Activated CD4-positive, alpha-beta T cell treated with anti-CD3 and anti-CD28 coated beads, Interleukin-2, amount 10 ng/mL, durations not matched to agents 24 days and 14 days (primary cell): ENCODE data around the gene LRRC49. TPM values are rescaled to one million over a fixed set of nuclear protein-coding genes. Genes with fewer than 3 reads are reported as not detected.

Experiments
- DNase-seq: peaks from one replicate; pipeline ENCODE4 v3.0.0; 2022
- H3K27ac Mint-ChIP-seq: one replicate; pipeline ENCODE4 v1.8.0; 2022; ENCODE audit warnings: mild to moderate bottlenecking, mixed read lengths
- H3K27me3 Mint-ChIP-seq: one replicate; pipeline ENCODE4 v1.8.0; 2022; ENCODE audit warnings: mixed read lengths
- H3K36me3 Mint-ChIP-seq: one replicate; pipeline ENCODE4 v1.8.0; 2022; ENCODE audit warnings: low read depth, mild to moderate bottlenecking, mixed read lengths
- H3K4me1 Mint-ChIP-seq: one replicate; pipeline ENCODE4 v1.8.0; 2021; ENCODE audit warnings: mixed read lengths
- H3K4me3 Mint-ChIP-seq: one replicate; pipeline ENCODE4 v1.8.0; 2022; ENCODE audit warnings: mild to moderate bottlenecking, moderate library complexity, mixed read lengths
- H3K9me3 Mint-ChIP-seq: one replicate; pipeline ENCODE4 v1.8.0; 2021; ENCODE audit warnings: mixed read lengths
- intact Hi-C: fragments of 100-400 bp; cut with micrococcal nuclease; formaldehyde crosslinking; loops from one replicate; pipeline ENCODE4 v1.15.1; 2023
- total RNA-seq: library from RNA; stranded (reverse); gene quantifications from 2 replicates; pipeline ENCODE4 v1.2.3, GENCODE V29; 2022

LRRC49 gene
- total RNA-seq, 1 donor from 2014 or later, result not detected

DNA sequence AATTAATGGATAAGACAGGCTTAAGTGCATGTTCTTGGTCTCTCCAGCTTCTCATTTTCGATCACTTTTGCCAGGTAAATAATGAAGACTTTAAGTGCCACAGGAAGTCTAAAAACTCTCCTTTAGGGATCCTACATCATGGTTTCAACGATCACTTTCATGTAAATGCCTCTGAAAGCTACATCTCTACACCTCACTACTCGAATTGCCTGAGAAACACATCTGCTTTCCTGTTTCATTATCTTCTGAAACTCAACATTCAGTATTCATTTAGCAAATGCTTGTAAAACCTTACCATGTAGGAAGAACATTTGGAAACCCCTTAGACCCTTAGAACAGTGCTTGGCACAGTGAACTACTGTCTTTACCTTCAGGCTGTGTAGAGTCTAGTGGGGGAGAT is 16.6 kb upstream of the LRRC49 start:
- DNase-seq, result peak; percentile 26
- intact Hi-C loops, result no loop called here
- peaks cover 3% of the 10 kb centered on the region for H3K9me3 Mint-ChIP-seq

DNA sequence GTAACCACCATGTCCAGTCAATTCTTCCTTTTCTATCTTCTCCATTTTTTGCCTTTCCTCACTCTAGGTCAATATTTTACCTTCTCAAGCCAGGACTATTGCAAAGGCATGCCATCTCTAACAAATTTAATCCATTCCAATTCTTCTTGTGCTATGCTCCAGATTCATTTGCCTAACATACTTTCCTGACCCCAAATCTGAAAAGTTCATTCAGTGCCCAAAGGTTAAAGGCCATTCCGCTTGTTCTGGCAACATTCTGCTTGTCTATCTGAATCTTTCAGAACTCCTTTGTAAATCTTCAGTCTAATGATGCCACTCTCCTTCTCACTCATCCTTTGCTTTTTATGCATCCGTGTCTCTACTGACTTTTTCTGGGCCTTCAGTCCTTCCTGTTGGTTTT is 15.9 kb upstream of the LRRC49 start:
- no peaks in the 10 kb centered on the region for H3K36me3 Mint-ChIP-seq
- peaks cover 3% of the 10 kb centered on the region for H3K9me3 Mint-ChIP-seq
- H3K27me3 Mint-ChIP-seq, result peaks cover 40% of the 10 kb centered on the region
- DNase-seq, result no peak
- H3K4me1 Mint-ChIP-seq, result no peaks in the 10 kb centered on the region
- no peak overlapping the region for H3K27ac Mint-ChIP-seq
- intact Hi-C loops, result no loop called here
- no peak overlapping the region for H3K4me3 Mint-ChIP-seq

More for the DNA sequence above, 16.6 kb upstream of the LRRC49 start:
- Mint-ChIP-seq H3K36me3 (no peaks in the 10 kb centered on the region), H3K27ac (no peak overlapping the region), H3K4me3 (no peak overlapping the region), H3K27me3 (peaks cover 40% of the 10 kb centered on the region), H3K4me1 (no peaks in the 10 kb centered on the region)

DNA sequence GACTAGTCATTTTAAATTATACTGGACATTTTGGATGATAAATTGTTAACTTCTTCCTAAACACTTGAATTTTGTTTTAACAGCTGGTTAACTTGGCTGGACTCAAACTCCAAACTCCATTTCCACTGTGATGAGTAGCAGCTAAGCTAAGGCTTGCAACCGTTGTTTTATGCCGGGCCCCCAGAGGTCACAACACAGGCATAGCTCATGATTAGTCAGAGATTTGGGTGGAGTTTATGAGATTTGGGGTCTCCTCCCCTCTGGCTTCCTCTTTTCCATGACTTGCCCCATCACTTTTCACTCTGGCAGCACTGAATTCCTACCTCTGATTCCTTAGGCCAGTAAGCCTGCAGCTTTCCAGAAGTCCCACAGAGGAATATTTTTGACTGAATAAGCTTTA is 13.2 kb upstream of the LRRC49 start:
- Mint-ChIP-seq H3K4me3 (no peak overlapping the region), H3K27ac (no peak overlapping the region), H3K4me1 (peaks cover 2% of the 10 kb centered on the region), H3K36me3 (no peaks in the 10 kb centered on the region), H3K27me3 (peaks cover 38% of the 10 kb centered on the region), H3K9me3 (no peaks in the 10 kb centered on the region)
- intact Hi-C loops, result no loop called here
- no peak for DNase-seq

DNA sequence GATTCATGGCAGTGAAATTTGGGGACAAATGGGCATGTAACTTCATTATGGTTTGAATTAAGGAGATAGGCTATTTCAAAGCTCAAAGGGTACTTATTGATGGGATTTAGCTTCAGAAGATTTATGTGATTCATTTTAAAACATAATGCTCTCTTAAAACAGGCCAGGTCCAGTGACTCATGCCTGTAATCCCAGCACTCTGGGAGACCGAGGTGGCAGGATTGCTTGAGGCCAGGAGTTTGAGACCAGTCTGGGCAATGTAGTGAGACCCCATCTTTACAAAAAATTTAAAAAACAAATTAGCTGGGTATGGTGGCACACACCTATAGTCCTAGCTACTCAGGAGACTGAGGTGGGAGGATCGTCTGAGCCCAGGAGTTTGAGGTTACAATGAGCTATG is 11.8 kb upstream of the LRRC49 start:
- no peak for DNase-seq
- Mint-ChIP-seq H3K9me3 (no peaks in the 10 kb centered on the region), H3K4me1 (peaks cover 2% of the 10 kb centered on the region), H3K27ac (no peak overlapping the region), H3K36me3 (no peaks in the 10 kb centered on the region), H3K27me3 (peaks cover 34% of the 10 kb centered on the region), H3K4me3 (no peak overlapping the region)
- intact Hi-C loops, result no loop called here

DNA sequence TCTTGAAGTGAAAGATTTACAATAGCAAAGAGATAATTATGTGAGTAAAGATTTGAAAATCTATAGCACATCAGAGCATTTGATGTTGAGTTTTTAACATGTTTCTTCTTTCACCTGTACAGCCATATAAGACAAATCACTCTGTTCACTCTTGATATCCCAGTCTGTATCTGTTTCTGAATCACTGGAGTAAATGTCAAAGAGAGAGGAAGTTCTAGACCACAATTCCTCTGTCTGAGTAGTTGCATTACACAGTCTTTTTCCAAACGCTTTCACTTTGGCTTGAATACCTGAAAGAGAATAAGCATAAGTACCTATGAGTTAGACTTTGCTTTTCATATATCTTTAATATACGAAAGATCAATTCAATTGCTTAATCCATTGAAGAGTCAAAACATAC is 10.3 kb upstream of the LRRC49 start:
- Mint-ChIP-seq H3K9me3 (no peaks in the 10 kb centered on the region), H3K4me3 (no peak overlapping the region), H3K27ac (no peak overlapping the region), H3K4me1 (peaks cover 2% of the 10 kb centered on the region), H3K36me3 (no peaks in the 10 kb centered on the region), H3K27me3 (peaks cover 26% of the 10 kb centered on the region)
- intact Hi-C loops, result no loop called here
- DNase-seq, result no peak

DNA sequence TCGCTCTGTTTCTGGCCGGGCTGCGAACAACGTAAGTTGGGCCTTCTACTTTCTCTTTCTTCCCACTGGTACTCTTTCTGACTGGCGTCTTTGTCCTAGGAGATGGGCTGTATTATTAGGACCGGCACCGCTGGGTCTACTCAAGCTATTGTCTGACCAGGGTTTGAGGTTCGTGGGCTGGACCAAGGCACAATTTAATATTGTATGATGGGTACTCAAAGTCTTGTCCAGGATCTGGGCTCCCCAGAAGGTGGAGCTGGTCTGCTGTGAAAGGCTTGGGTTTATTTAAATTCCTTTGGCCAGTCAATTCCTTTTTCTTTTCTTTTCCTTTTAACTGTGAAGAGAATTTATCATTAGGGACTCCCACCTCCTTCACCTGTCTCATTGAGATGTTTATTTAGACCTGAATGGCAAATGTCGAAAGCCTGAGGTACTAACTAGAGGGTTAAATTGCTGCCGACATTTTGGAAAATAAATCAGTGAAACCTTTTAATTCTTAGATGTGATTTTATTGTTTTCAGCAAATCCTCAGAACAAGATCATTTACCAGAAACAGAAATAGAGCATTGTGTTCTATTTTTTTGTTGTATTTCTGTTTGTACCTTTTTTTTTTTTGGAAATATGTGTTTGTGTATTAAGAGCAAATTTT is 410 bp downstream of the LRRC49 start:
- Mint-ChIP-seq H3K4me3 (peak overlapping the region; percentile 85), H3K4me1 (peaks cover 11% of the 10 kb centered on the region), H3K36me3 (no peaks in the 10 kb centered on the region), H3K27me3 (peaks cover 64% of the 10 kb centered on the region), H3K27ac (peak overlapping the region; percentile 55), H3K9me3 (peaks cover 6% of the 10 kb centered on the region)
- intact Hi-C loops, result no loop called here
- DNase-seq, result no peak

DNA sequence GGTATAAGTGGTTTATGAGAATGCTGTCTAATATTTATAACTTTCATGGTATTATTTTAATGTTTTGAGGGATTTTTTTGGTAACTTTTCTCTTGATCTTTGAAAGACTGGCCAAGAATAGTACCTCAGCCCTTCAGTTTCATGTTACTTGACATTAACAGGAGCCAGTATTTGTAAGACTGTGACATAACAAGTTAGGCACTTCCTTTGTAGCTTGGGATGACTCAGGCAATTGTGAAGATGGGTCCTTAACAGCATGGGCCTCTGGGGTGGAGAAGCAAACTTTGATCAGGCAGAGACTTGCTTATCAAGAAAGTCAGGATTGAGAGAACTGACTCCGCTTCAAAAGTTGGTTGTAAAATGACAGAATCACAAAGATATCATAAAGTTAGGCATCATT is 9.5 kb downstream of the LRRC49 start:
- no peak for DNase-seq
- H3K4me1 Mint-ChIP-seq, result no peaks in the 10 kb centered on the region
- intact Hi-C loops, result no loop called here
- H3K27me3 Mint-ChIP-seq, result peaks cover 20% of the 10 kb centered on the region
- H3K27ac Mint-ChIP-seq, result no peak overlapping the region
- H3K4me3 Mint-ChIP-seq, result no peak overlapping the region
- H3K9me3 Mint-ChIP-seq, result peaks cover 3% of the 10 kb centered on the region
- no peaks in the 10 kb centered on the region for H3K36me3 Mint-ChIP-seq

DNA sequence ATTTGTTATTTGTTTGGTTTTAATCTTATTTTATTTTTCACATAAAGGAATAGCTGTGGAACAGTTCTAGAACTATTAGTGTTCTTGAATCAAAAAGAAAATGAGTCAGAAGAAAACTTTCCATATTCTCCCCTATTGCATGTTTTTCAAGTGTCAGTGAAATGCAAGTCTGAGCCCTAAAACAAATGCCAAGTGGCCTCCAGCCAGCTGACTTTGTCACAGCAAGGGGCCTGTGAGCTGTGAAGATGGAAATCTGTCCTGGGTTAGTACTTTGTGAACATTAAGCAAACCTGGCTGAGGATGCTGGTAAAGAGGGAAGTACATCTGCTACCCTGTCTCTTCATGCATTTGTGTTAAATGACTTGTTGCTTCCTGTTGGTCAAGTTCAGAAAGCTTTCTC is 14.2 kb downstream of the LRRC49 start:
- Mint-ChIP-seq H3K4me3 (no peak overlapping the region), H3K36me3 (no peaks in the 10 kb centered on the region), H3K27me3 (peaks cover 5% of the 10 kb centered on the region), H3K9me3 (peaks cover 12% of the 10 kb centered on the region), H3K4me1 (no peaks in the 10 kb centered on the region), H3K27ac (no peak overlapping the region)
- intact Hi-C loops, result no loop called here
- DNase-seq, result no peak

DNA sequence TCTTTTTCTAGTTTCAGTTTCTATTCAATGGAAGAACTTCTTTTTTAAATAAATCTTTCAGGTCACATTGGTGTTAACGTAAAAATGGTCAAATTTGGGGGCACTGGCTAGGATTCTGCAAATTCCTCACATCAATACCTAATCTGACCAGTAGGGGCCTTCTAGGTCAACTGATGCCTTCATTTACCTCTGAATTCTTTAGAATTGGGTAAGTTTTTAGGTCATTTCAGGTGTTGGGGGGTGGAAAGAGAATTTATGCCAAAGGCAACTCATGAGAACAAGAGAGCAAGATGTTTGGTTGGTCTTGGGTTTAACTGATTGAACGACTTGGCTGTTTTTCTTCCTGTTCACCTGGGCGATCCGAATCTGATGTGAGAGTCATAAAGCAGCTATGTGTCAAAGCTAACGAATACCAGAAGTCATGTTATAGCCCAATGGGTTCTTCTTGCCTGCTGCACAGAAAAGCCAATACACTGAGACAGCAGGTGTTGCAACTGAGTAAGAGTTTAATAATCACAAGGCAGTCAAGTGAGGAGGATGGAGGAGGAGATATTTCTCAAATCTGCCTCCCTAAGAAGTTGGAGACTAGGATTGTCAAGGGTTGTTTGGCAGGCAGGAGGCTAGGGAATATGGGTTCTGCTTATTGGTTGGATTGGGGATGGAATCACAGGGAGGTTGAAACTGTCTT is 15.3 kb downstream of the LRRC49 start:
- intact Hi-C loops, result no loop called here
- DNase-seq, result no peak
- Mint-ChIP-seq H3K9me3 (peaks cover 12% of the 10 kb centered on the region), H3K4me1 (no peaks in the 10 kb centered on the region), H3K27me3 (peaks cover 3% of the 10 kb centered on the region), H3K36me3 (no peaks in the 10 kb centered on the region), H3K27ac (no peak overlapping the region), H3K4me3 (no peak overlapping the region)

DNA sequence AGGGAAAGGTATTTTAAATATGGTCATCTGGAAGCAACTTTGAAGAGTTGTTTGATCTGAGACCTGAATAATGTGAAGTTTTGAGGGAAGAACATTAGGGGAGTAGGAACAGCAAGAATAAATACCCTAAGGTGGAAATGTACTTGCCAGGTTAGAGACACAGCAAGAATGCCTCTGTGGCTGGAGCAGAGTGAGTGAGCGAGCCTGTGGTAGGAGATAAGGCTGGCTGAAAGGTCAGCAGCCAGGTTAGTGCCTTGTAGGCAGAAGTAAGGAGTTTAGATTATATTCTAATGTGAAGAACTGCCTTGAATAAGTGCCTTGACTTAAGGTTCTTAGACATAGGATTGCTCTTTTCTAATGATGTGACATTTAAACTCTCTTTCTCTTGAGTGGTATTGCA is 18.3 kb downstream of the LRRC49 start:
- Mint-ChIP-seq H3K4me3 (no peak overlapping the region), H3K4me1 (no peaks in the 10 kb centered on the region), H3K36me3 (no peaks in the 10 kb centered on the region), H3K27ac (no peak overlapping the region), H3K27me3 (peaks cover 9% of the 10 kb centered on the region), H3K9me3 (peaks cover 12% of the 10 kb centered on the region)
- DNase-seq, result no peak
- intact Hi-C loops, result no loop called here

DNA sequence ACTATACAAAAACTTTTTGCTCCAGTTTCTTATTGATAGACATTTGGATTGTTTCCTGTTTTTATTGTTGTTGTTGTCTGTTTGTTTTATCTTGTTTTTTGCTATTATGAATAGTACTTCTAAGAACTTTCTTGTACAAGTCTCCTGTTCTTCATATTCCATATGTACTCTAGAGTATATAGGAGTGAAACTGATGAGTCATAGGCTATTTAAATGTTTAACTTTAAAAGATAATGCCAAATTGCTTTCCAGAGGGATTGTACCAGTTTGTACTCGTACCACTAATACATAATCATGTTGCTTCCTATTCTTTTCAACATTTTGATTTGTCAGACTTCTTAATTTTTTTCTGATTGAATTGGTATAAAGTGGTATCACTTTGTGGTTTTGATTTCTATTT is 19.6 kb downstream of the LRRC49 start:
- H3K27me3 Mint-ChIP-seq, result peaks cover 9% of the 10 kb centered on the region
- H3K36me3 Mint-ChIP-seq, result no peaks in the 10 kb centered on the region
- H3K27ac Mint-ChIP-seq, result no peak overlapping the region
- peaks cover 8% of the 10 kb centered on the region for H3K9me3 Mint-ChIP-seq
- no peak overlapping the region for H3K4me3 Mint-ChIP-seq
- no peak for DNase-seq
- intact Hi-C loops, result no loop called here
- H3K4me1 Mint-ChIP-seq, result no peaks in the 10 kb centered on the region

DNA sequence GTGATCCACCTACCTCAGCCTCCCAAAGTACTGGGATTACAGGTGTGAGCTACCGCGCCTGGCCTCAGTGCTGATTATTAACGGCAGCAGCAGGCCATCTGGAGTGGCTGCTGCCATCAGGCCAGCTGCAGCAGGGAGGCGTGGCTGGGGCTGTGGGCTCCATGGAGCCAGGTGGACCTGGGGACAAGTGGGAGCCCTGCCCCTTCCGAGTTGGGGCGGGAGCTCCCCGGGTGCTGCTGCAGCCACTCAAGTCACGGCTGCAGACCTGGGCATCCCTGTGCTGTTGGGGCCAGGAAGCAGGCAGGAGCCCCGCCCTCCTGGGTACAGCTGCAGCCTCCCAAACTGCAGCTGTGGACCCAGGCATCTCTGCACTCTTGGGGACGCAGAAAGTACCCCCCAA is 23.9 kb downstream of the LRRC49 start:
- intact Hi-C loops, result no loop called here
- no peak overlapping the region for H3K27ac Mint-ChIP-seq
- H3K4me1 Mint-ChIP-seq, result no peaks in the 10 kb centered on the region
- no peak for DNase-seq
- peaks cover 3% of the 10 kb centered on the region for H3K9me3 Mint-ChIP-seq
- peaks cover 11% of the 10 kb centered on the region for H3K27me3 Mint-ChIP-seq
- no peak overlapping the region for H3K4me3 Mint-ChIP-seq
- no peaks in the 10 kb centered on the region for H3K36me3 Mint-ChIP-seq

DNA sequence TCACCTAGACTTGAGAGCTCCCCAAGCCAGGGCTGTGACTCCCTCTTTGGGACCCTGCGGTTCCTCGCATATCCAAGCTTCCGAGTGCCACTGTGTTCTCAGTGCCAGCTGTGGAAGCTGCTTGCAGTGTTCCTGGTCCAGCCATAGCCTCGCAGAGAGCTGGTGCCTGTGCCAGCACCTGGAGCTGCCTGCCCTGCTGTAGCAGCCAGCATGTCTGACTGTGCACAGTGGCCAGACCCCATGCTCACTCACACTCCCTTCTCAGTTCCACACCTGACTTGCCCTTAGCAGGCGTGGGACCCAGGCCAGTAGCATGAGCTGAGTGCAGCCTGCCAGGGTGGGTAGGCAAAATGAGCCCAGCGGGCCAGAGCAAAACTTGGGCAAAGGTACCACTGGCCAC is 25.3 kb downstream of the LRRC49 start:
- intact Hi-C loops, result no loop called here
- Mint-ChIP-seq H3K4me3 (no peak overlapping the region), H3K36me3 (no peaks in the 10 kb centered on the region), H3K9me3 (peaks cover 7% of the 10 kb centered on the region), H3K27ac (no peak overlapping the region), H3K27me3 (peaks cover 16% of the 10 kb centered on the region), H3K4me1 (no peaks in the 10 kb centered on the region)
- no peak for DNase-seq

DNA sequence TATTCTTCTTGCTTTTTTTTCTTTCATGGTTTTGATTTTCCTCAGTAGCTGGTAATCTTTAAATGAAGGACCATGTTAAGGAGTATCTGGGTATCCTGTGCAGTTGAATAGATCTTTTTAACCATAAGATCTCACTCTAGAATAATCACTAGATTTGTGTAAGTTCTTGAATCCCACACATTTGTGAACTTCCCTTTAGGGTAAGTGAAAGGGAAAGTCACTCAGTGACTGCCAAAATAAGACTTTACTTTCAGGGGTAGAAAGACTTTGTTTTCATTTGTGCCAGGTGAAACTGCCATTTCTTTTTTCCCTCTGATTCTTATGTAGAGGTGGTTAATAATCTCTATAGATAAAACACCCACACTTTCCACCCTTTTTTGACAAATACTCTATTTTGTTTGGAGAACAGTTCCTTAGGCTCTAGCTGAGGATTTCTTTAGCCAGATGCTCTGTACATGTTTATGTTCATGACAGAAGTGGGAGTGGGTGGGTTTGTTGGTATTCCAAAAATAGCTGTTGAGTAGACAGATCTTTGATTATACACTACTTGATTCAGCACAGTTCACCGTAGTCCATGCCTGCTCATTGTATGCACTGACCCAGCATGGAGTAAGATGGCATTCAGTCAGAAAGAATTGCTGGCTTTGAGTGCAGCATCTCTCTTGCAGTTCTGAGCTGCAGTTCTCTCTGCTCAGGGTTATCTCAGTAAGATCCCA is 28.5 kb downstream of the LRRC49 start:
- Mint-ChIP-seq H3K27ac (no peak overlapping the region), H3K27me3 (peaks cover 26% of the 10 kb centered on the region), H3K36me3 (no peaks in the 10 kb centered on the region), H3K9me3 (peaks cover 7% of the 10 kb centered on the region), H3K4me3 (no peak overlapping the region), H3K4me1 (no peaks in the 10 kb centered on the region)
- intact Hi-C loops, result no loop called here
- no peak for DNase-seq
